DOHH2 (cell line): Measurements from ENCODE around the gene NFYC.

ENCODE experiments used
- H3F3A ChIP-seq: fragments of 200-600 bp; sonication (generic), shearing (Covaris generic); 2 replicates; pipeline ENCODE4 v1.6.0; 2016; ENCODE audit warnings: antibody characterized with exemption, mild to moderate bottlenecking; ENCODE audit not compliant: control insufficient read depth, insufficient read depth
- H3K27ac ChIP-seq: fragments of 200-600 bp; sonication (generic); 2 replicates; pipeline ENCODE4 v1.5.1; 2014; ENCODE audit warnings: low read depth, mild to moderate bottlenecking, low read length, moderate library complexity
- H3K27me3 ChIP-seq: fragments of 200-600 bp; sonication (generic); 2 replicates; pipeline ENCODE4 v1.6.1; 2014; ENCODE audit warnings: mild to moderate bottlenecking, low read length, mixed read lengths; ENCODE audit not compliant: control insufficient read depth
- H3K36me3 ChIP-seq: fragments of 200-600 bp; sonication (generic); 2 replicates; pipeline ENCODE4 v1.6.1; 2014; ENCODE audit warnings: mild to moderate bottlenecking, low read length, moderate library complexity, mixed read lengths; ENCODE audit not compliant: control insufficient read depth
- H3K4me1 ChIP-seq: fragments of 200-600 bp; sonication (generic); 2 replicates; pipeline ENCODE4 v1.6.1; 2014; ENCODE audit warnings: mild to moderate bottlenecking, low read length, mixed read lengths; ENCODE audit not compliant: control insufficient read depth
- H3K4me2 ChIP-seq: fragments of 200-600 bp; sonication (generic); 2 replicates; pipeline ENCODE4 v1.6.0; 2014; ENCODE audit warnings: mild to moderate bottlenecking, low read length, moderate library complexity
- H3K4me3 ChIP-seq: fragments of 200-600 bp; sonication (generic); 2 replicates; pipeline ENCODE4 v1.5.1; 2014; ENCODE audit warnings: mild to moderate bottlenecking, low read length, mixed read lengths
- H3K79me2 ChIP-seq: fragments of 200-600 bp; sonication (generic); 2 replicates; pipeline ENCODE4 v1.6.1; 2014; ENCODE audit warnings: mild to moderate bottlenecking, low read length, mixed read lengths; ENCODE audit not compliant: control insufficient read depth
- H3K9me2 ChIP-seq: fragments of 200-600 bp; sonication (generic); replicated peaks from 2 replicates; pipeline ENCODE4 v1.6.1; 2014; ENCODE audit warnings: mild to moderate bottlenecking, low read length, mixed read lengths; ENCODE audit not compliant: control insufficient read depth
- H3K9me3 ChIP-seq: fragments of 200-600 bp; sonication (generic); 2 replicates; pipeline ENCODE4 v1.6.1; 2014; ENCODE audit warnings: antibody characterized with exemption, low read length, mixed read lengths; ENCODE audit not compliant: control insufficient read depth, insufficient read depth
- H4K20me1 ChIP-seq: fragments of 200-600 bp; sonication (generic); 2 replicates; pipeline ENCODE4 v1.6.0; 2014; ENCODE audit warnings: low read depth, mild to moderate bottlenecking, antibody characterized with exemption, low read length, moderate library complexity; ENCODE audit not compliant: control insufficient read depth, insufficient read depth
- CTCF ChIP-seq: fragments of 200-600 bp; sonication (generic); IDR thresholded peaks from one replicate; pipeline ENCODE4 v1.5.1; 2014; ENCODE audit warnings: antibody characterized with exemption, mild to moderate bottlenecking, low read depth, low read length; ENCODE audit not compliant: poor library complexity, severe bottlenecking
- EZH2phosphoT487 ChIP-seq: fragments of 200-600 bp; sonication (generic); IDR thresholded peaks from 2 replicates; pipeline ENCODE4 v1.6.1; 2017; ENCODE audit warnings: borderline replicate concordance, mild to moderate bottlenecking, antibody characterized with exemption, low read length, moderate library complexity, mixed read lengths

NFYC gene

GRCh38 chr1:40773748-40774265 is 82.3 kb downstream of the NFYC start:
- Histone ChIP-seq H3K9me3 (no peaks in the 10 kb centered on the region), H3F3A (0 out of 2 replicates have a peak, but pooled peaks cover 6% of the 10 kb centered on the region), H3K9me2 (no peaks in the 10 kb centered on the region), H3K27me3 (no peaks in the 10 kb centered on the region), H3K79me2 (no peaks in the 10 kb centered on the region), H3K27ac (no peak overlapping the region), H3K4me3 (no peak overlapping the region), H3K4me1 (no peaks in the 10 kb centered on the region), H4K20me1 (no peaks in the 10 kb centered on the region), H3K36me3 (peaks cover 19% of the 10 kb centered on the region), H3K4me2 (no peak overlapping the region)
- TF ChIP-seq EZH2phosphoT487, result no peak
- no peak for TF ChIP-seq CTCF

- H4K20me1 ChIP-seq, result no peaks in the 10 kb centered on the region
- no peaks in the 10 kb centered on the region for H3K79me2 ChIP-seq
- H3K9me2 ChIP-seq, result no peaks in the 10 kb centered on the region
- no peak overlapping the region for H3K4me3 ChIP-seq
- H3K4me1 ChIP-seq, result no peaks in the 10 kb centered on the region
- H3K9me3 ChIP-seq, result no peaks in the 10 kb centered on the region
- no peak overlapping the region for H3K27ac ChIP-seq
- no peaks in the 10 kb centered on the region for H3K27me3 ChIP-seq
- H3K36me3 ChIP-seq, result peaks cover 12% of the 10 kb centered on the region
- TF ChIP-seq CTCF (peak; percentile 96), EZH2phosphoT487 (no peak)
- no peak overlapping the region for H3K4me2 ChIP-seq
- H3F3A ChIP-seq, result 0 out of 2 replicates have a peak, but pooled peaks cover 6% of the 10 kb centered on the region
Measured at GRCh38 chr1:40774266-40774998, 82.9 kb downstream of the NFYC start.

- no peaks in the 10 kb centered on the region for H3K9me3 ChIP-seq
- H3K79me2 ChIP-seq, result no peaks in the 10 kb centered on the region
- no peak overlapping the region for H3K4me3 ChIP-seq
- no peaks in the 10 kb centered on the region for H4K20me1 ChIP-seq
- H3K27me3 ChIP-seq, result no peaks in the 10 kb centered on the region
- TF ChIP-seq EZH2phosphoT487 (no peak), CTCF (no peak)
- no peaks in the 10 kb centered on the region for H3K4me1 ChIP-seq
- no peaks in the 10 kb centered on the region; the same call in 1 of the 2 replicates for H3K36me3 ChIP-seq
- no peak overlapping the region for H3K27ac ChIP-seq
- 0 out of 2 replicates have a peak, but pooled peaks cover 6% of the 10 kb centered on the region for H3F3A ChIP-seq
- no peak overlapping the region for H3K4me2 ChIP-seq
- H3K9me2 ChIP-seq, result no peaks in the 10 kb centered on the region
Measured at GRCh38 chr1:40776236-40777072, 85.0 kb downstream of the NFYC start.
